SHP77 treated with DMSO at 0.1 percent for 48 hours (cell line): ENCODE results near the gene OR5T1.

ENCODE experiments used
- DNase-seq: peaks from one replicate; lab custom pipeline; 2025; lab: John Stamatoyannopoulos, UW

Gene OR5T1

GRCh38 chr11:56273854-56274253 lies at the start of gene OR5T1:
OR5T1 (plus strand) TSS chr11:56274154; CDS start chr11:56275639, 1,485 bp downstream.
- no peak for DNase-seq

GRCh38 chr11:56234155-56234554 lies 39.8 kb upstream of the OR5T1 start, which contains the start of gene OR5T2:
OR5T2 (minus strand) TSS chr11:56234255; CDS start chr11:56233062, 1,193 bp downstream.
- DNase-seq: no peak

- no peak for DNase-seq
Observed at GRCh38 chr11:56251954-56252353, 22.0 kb upstream of the OR5T1 start, which contains the start of gene OR5T3. OR5T3 (plus strand) TSS chr11:56252254; CDS start chr11:56252254, 0 bp downstream.

- DNase-seq: no peak
Observed at GRCh38 chr11:56271092-56271491, 2.9 kb upstream of the OR5T1 start.

GRCh38 chr11:56292154-56292553 lies 18.2 kb downstream of the OR5T1 start, which contains the start of gene OR8H1:
OR8H1 (minus strand) TSS chr11:56292254; CDS start chr11:56291062, 1,192 bp downstream.
- DNase-seq: no peak

DNA sequence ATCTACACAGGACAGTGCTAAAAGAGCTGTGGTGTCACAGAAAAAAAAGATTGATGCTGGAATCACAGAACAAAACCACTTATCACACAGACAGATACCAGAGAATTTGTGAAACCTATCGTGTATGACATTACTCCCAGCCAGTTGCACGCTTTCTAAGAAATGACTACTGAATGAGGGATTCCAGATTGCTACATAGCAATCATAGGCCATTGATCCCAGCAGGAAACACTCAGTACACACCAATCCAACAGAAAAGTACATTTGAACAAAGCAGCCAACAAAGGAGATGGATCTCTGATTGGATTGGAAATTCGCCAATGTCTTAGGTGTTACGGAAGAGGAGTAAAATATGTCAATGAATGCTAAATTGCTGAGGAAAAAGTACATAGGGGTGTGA lies 22.9 kb downstream of the OR5T1 start:
- DNase-seq: no peak

- no peak for DNase-seq
Observed at GRCh38 chr11:56307836-56308235, 33.9 kb downstream of the OR5T1 start.

DNA sequence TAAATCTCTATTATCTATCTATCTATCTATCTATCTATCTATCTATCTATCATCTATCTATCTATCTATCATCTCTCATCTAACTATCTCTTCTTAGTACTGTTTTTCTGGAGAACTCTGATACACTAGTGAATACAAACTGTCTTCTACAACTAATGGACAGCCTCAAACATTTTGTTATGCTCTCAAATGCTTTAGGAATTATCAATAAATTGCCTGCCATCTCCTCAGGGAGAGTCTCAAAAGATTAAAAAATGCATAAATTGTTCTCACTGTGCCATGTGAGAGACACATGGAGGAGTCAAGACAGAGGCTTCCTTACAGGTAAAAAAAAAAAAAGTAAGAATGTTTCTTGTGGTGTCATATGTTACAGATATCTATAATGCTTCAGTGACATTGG lies 40.9 kb downstream of the OR5T1 start, which contains the start of gene OR8K3:
TSS of gene OR8K3 (plus strand) at position 301 of the 400 bp plus-strand sequence. CDS start 3,163 bp downstream, outside the sequence.
- no peak for DNase-seq
